GM19452 (cell line): Measurements from ENCODE around the gene ZNF664.
"Not testable (repeated sequence)": the region's sequence is repeated elsewhere in the genome, so short reads cannot be mapped to it uniquely, and the experiment has no call there.

Experiments used
- ATAC-seq: cut with Tn5 transposase; IDR thresholded peaks from one replicate; pipeline ENCODE4 v1.9.1; 2021; ENCODE audit not compliant: unreplicated experiment

ZNF664 gene

DNA sequence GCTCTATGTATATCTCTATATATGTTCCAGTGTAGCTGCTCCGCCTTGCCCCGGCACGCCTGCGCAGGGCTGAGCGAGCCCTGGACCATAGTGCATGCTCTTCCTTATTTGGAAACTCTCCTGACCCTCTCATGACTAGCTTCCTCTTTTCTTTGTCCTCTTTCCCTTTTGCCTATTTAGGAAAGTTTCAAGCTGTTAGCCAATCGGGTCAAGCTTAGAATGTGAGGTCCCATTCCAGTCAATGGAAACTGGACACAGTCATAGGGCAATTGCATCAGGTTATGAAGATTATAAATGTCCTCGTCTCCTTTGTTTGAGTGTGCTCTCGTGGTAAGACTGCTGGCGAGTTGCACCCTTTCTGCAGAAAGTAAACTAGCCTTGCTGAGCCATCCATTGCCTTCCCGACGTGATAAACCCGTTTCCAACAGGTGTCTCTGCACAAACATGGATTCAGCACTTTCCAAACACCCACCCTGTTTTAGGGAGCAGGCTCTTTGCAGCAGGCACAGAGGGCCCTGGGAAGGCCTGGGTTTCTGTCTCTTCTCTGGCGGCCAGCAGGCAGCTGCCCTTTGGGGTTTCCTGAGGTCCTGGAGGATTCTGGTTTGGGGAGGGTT is 31.3 kb upstream of the ZNF664 start:
- ATAC-seq, result no peak

DNA sequence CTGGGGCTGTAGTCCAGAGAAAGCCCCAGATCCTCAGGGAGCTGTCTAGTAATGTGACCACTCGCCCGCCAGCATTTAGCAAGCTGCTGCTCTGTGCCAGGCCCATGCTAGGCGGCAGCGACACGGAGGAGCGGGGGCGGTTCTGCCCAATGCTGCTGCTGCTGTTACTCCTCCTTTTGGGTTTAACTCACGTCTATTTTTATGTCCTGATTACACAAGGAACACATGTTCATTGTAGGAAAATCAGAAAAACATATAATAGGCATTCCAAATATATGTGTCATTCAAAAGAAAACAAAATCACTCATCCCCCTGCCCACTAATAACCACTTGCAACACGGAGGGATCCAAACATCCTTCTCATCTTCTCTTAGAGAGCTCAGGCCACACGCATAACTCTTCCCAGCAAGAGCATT is 30.8 kb upstream of the ZNF664 start:
- no peak for ATAC-seq

DNA sequence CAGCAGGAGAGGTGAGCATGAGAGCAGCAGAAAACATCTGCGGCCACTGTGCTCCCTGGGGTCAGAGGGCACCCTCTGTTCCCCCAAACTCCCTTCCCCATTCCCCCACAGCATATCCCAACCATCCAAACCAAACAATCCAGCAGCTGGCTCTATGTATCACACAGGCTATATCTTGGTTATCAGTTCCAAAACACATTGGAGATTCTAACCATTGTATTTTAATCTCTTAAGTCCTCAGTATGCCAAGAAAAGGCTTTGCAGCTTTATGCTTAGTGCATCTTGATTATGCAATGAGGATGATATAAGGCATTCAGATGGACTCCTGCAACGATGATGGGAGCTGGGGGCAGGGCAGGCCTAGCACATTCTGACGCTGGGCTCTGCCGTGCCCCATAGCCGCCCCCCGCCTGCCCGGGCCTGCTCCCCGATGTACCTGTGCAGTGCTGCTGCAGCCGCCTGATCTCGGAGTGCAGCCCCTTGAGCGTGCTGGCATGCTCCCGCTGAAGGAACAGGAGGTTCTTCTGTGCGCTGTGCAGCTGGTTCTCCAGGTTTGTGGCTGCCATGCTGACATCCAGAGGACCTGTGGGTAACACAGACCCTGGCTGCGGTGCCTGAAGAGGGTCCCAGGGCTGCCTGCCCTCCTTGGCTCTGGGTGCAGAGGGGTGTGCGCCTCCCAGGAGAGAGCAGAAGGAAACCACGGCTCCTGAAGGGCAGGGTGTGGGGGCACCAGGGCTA is 29.9 kb upstream of the ZNF664 start:
- ATAC-seq, result no peak

DNA sequence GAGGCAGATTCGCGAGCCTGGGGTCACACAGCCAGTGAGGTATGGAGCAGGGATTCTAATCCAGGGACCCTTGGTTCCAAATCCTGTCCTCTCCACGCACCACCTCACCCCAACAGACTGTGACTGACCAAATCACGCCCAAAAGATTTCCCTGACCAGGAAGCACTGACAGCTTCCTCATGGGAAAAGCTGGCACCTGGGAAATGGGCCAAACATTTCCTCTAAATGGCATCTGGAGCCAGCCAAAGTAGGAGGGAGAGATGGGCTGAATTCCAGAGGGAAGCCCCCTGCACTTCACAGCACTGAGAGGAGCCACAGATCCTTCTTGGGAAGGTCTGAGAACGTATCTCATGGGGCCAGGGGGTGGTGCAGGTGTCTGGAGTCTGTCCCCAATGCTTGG is 29.2 kb upstream of the ZNF664 start:
- no peak for ATAC-seq

DNA sequence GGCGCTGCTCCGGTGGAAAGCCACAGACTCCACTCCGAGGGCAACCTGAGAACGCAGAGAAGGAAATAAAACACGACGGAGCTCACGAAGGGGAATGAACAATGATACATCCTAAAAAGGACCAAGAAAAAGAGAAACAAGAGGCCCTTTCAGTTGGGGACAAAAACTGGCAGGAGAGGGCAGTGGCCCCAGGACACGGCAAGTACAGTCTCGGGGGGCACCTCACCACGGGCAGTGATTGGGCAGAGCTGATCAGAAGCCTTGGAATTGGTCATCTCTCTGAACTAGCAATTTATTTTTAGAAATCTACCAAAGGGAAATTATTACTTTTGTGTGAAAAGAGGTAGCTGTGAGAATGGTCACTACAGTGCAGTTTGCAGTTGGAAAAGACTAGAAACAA is 28.3 kb upstream of the ZNF664 start:
- no peak for ATAC-seq

DNA sequence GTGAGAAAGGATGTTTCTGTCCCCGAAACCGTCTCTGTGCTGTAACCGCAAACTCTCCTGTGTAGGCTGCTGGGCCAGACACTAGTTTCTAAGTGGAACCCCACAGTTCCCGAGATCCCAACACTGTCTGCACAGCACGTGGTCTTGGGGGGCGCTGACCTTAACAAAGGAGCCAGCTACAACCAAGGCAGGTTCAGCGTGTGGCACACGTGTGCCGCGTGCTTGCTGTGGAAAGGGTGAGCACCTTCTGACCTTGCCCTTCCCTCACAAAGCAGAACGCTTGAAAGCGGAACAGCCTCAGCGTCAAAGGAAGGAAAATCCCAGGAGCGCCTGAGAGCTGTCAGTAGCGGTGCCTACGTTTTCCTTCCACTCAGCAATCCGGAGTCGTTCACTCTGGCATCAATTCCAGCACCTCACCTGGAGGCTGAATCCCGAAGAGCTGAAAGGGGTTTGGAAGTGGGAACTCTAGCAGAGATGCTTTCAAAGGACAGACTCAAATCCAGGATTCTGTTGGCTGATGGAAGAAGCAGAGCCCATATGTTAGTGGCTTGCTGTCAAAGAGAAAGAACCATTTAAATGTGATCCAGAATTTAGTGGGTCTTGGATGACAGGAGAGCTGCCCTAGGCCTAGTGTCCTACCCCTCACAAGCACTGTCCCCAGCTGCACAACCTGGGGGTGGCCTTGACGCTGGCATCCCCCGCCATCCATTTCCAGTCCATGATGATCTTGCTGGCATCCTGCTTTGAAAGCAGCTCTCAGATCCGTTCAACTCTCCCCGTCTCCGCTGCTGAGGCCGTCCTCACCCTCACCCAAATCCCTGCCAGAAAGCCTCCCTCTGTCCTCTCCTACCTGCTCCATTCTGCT is 27.5 kb upstream of the ZNF664 start:
- no peak for ATAC-seq

DNA sequence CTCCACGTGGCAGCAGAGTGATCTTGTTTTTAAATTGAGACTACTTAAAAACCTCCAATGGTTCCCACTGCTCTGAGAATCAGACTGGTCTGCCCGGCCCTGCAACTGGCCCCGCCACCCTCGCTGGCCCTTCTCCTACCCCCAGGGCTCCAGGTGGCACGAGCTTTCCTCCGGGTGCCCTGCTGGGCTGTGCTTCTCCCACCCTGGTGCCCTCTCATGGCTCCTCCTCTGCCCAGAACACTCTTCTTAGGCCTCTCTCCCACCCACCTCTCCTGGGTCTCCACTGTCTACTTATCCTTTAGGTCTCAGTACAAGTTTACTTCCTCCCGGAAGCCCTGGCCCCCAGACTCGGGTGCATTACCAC is 26.9 kb upstream of the ZNF664 start:
- ATAC-seq, result no peak

DNA sequence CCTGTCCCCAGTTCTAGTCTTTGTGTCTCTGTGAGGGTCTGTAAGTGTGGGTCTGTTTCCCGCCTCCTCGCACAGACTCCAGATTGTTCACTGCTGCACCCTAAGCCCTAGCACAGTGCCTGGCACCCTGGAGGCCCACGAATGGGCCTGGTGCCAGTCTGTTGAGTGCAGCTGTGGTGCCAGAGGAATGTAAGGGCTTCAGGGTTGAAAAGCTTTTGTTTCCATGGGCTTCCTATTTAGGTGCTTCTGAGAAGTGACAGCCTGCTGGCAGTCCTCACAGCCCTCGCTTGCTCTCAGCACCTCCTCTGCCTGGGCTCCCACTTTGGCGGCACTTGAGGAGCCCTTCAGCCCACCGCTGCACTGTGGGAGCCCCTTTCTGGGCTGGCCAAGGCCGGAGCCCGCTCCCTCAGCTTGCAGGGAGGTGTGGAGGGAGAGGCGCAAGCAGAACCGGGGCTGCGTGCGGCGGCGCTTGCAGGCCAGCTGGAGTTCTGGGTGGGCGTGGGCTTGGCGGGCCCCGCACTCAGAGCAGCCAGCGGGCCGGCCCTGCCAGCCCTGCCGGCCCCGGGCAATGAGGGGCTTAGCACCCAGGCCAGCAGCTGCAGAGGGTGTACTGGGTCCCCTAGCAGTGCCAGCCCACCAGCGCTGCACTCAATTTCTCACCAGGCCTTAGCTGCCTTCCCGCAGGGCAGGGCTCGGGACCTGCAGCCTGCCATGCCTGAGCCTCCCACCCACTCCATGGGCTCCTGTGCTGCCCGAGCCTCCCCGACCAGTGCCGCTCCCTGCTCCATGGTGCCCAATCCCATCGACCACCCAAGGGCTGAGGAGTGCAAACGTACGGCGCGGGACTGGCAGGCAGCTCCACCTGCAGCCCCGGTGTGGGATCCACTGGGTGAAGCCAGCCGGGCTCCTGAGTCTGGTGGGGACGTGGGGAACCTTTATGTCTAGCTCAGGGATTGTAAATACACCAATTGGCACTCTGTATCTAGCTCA is 26.2 kb upstream of the ZNF664 start:
- not testable (repeated sequence) for ATAC-seq

DNA sequence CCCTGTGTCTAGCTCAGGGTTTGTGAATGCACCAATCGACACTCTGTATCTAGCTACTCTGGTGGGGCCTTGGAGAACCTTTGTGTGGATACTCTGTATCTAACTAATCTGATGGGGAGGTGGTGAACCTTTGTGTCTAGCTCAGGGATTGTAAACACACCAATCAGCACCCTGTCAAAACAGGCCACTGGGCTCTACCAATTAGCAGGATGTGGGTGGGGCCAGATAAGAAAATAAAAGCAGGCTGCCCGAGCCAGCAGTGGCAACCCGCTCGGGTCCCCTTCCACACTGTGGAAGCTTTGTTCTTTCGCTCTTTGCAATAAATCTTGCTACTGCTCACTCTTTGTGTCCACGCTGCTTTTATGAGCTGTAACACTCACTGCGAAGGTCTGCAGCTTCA is 25.5 kb upstream of the ZNF664 start:
- ATAC-seq, result not testable (repeated sequence)

DNA sequence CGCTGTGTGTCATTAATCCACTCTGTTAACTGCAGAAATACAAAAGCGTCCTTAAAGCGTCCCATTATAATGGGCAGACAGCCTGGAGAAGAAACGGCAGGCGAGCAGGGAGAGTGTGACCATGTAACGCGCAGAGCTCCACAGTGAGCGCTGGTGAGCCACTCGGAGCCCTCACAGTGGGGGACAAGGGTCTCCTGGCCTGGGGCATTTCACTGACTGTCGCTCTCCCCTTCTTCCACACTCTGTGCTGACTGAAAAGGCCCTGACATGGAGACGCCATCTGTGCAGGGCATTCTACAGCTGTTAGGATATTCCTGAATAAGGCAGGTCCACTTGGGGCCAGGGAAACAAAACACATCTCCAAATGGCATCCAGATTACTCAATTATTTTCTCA is 24.6 kb upstream of the ZNF664 start:
- no peak for ATAC-seq

DNA sequence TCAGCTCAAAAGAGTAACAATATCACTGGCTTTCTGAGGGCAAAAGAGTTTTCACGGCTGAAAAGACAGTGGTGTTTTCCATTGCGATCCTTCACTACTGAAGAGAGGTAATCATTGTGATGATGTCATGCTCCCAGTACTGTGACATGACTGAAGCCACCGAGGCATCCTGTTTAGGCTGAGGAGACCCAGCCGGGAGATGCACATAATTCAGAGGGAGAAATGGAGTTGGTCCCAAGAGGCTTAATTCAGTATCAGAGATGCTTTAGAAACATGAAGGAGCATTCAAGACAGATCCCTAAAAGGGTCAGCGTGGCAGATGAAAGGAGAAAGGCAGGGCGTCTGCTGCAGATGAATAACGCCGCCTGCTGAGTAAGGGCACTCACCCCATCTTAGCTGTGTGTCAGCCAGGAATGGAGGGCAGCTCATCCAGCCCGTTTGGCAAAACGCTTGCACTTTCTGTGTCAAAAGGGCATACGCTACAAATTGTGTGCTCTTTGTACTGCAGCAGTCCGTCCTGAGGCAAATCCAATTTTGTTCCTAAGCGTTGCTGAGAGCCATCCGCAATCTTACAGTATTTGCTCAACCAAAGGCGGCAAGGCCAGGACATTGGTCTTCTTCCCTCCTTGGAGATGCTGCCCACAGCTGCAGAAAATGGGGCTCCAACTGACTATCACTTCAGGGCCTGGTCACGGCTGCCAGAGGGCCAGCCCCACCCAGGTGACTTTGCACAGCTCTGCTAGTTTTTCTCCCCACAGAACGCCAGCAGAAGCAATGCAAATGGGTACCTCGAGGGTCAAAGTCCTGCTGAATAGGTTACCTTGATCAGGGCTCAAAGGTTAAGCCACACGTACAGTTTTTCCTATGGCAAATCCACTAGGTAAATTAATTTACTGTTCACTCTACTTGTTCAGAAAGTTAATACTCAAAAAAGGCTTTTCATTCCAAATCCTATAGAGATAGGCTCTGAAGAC is 23.9 kb upstream of the ZNF664 start:
- no peak for ATAC-seq

DNA sequence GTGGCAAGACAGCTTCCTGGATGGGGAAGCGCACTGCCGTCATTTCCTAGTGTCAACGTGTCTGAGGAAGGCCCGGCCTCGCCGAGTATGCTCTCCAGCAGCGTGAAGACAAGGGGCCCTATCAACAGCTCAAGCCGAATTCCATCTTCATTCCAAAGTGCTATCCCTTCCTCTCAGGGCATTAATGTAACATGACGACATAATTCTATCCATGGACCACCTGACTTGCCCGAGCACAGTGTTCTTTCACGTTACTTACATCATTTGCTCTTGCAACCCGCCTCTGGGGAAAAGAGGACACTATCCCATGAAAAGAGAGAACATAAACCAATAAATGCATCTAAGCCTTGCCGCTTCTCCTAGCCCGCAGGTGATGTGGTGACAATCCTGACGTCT is 23.2 kb upstream of the ZNF664 start:
- no peak for ATAC-seq

DNA sequence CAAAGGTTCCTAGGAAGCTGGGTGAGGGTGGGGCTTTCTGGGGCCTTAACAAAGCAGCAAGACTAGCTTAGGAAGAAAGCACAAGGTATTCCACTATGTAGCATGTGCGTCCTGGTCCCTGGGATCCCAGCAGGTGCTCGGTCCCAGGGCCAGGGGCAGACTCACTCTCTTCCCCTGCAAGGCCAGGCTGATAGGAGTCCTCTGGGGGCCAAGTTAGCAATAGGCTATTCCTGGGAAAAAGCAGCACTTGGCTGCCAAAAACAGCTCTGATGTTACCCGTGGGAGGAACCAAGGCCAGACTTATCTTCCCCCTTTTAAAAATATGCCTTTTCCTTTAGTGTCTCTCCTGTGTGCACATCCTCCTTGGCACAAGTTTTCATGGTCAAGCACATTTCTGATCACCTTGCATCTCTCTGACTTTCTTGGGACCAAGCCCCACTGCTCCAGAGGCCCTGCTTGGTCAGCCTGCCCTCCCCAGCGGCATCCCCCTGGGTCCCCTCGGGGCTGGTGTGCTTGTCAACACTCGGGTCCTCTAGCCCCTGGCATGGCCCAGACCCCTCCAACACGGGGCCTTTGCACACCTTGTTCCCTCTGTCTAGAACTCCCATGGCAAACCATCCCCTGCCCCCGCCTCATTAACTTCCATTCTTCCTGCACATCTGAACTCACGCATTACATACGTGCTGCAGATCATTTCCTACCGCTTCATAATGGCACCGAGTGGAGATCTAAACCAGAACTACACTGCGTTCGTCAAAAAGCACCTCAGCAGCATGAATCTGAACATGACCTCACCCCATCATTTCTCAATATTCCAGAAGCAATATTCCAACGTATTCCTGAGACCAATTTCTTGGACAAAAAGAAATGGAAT is 22.3 kb upstream of the ZNF664 start:
- no peak for ATAC-seq

DNA sequence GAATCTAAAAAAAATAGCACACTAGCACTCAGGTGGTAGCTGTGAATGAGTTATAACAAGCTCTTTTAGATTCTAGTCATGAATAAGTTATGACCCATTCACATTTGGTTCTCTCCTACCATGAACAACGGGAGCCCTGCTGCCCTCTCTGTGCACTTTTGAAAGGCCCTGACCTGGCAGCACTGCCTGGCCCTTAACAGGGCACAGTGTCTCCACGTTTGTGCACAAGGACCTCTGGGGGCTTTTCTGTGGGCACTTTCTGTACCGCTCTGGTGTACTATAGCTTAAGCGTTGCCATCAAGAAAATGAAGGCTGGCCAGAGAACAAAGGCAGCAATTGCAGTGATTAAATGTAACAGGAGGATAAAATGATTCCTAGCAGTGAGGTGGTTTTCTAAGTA is 21.5 kb upstream of the ZNF664 start:
- ATAC-seq, result no peak

DNA sequence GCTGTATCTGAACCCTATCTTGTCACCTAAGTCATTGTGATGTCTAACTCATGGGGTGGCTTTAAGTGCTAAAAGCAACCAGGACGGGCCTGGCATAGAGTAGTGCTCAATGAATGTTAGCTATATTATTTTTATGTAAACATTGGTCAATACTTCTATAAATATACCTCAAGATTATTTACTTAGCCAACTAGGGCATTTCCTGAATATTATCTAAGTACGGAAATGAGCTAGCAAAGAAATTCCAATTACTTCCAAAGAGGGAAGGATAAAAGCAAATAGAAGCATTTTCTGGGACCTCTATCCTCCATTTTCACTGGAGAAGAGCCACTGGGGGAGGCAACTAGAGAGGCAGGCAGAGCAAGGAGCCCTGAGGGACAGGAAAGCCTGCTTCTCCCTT is 21.0 kb upstream of the ZNF664 start:
- ATAC-seq, result no peak

DNA sequence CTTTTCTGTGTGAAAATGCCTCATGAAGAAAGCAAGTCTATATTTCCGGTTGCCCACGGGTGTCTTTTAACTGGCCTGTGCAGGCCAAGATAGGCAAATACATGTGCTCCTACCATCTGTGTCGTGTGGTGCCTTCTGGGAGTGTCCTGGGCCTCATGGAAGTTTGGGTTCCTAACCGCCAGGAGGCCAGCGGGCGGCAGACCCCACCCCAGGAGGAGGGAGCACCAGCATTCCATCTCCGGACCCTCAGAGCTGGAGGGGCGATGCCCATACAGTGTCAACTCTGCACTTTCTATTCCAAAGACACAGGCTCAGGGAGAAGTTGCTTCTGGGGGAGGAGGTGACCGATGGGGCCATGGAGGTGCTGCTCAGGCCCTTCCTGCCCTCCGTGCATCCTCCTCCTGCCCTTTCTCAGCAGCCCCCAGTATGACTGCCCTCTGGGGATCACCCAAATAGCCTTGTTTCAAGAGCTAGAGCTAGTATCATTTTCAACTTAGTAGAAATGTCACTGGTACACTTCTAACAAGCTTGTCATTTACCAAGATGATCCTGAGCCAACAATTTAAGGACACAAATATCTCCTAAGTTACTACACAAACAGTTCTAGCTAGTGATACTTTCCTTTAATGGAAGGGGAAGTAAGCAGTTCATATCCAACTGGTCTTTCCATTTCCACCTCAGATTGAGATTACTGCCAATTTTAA is 18.2 kb upstream of the ZNF664 start:
- ATAC-seq, result no peak

DNA sequence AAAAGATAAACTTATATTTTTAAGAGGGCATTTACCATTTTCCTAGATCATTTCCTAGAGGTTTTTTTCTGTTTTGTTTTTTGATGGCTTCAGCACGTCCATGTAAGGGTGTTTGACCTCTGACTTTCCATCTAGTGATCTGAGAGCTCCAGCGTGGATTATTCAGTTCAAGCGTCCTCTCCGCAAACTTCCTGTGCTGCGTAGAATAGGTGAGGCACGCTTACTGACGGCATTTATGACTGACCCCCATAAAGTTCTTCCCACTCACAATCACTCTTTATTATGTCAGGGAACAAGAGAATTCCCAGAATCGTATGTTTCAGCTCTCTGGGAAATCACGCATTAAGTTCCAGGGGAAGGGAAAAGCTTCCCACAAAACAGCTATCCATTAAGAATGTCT is 16.8 kb upstream of the ZNF664 start:
- ATAC-seq, result no peak

DNA sequence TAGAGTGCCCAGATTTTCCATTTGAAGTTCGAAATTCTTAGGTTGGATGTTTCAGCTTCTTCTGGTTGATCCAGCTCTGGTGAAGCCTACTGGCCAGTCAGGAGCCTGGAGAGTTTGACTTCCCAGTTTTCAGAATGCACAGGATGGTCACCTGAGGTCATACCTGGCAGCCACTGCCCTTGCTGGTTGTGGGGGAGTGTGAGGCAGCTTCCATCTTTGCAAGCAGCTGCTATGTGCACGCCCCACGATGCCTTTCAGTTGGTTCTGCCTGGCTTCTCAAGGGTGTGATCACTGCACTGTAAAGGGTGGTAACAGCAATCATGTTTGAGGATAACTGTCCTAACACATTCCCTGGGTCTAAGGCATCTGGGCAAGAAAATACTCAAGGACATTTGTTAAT is 15.8 kb upstream of the ZNF664 start:
- ATAC-seq, result no peak
